Measurements from ENCODE around the gene HRAS. TPM values are rescaled to one million over a fixed set of nuclear protein-coding genes. Genes with fewer than 3 reads are reported as not detected.

HRAS gene
- total RNA-seq, 2 experiments from 2014 or later: 23.7 to 23.9 TPM

GRCh38 chr11:568306-569157, 33.2 kb upstream of the HRAS start:
- ChIA-PET POLR2A (interaction anchor here (1.1 to 3.1 kb wide), 10 partner anchors 9 to 361 kb away, joined by 3 to 21 read pairs (median 6); partner anchors contain the start of genes BET1L, DEAF1, IRF7 and LMNTD2), CTCF (interaction anchor here (0.9 to 1.8 kb wide), 3 partner anchors 9 to 14 kb away, joined by 3 to 9 read pairs (median 3); partner anchors contain the start of gene LMNTD2)
- Histone ChIP-seq H3K27me3 (ENCODE audit: control insufficient read depth in 1 of 2, insufficient read depth in 2 of 2, low read length in 2 of 2) (no peaks in the 10 kb centered on the region), H3K4me1 (ENCODE audit: insufficient read depth, low read length) (peaks cover 14% of the 10 kb centered on the region), H3K27ac (ENCODE audit: low read depth in 1 of 2, low read length in 2 of 2) (peak overlapping the region; percentile 17 to 69), H3K36me3 (ENCODE audit: insufficient read depth, low read length) (peaks cover 3% of the 10 kb centered on the region), H3K9me3 (ENCODE audit: control insufficient read depth in 1 of 2, insufficient read depth in 1 of 2, low read length in 2 of 2) (no peaks in the 10 kb centered on the region), H3K4me3 (ENCODE audit: low read length) (peak overlapping the region; percentile 70)
- peak overlapping the region; percentile 82 for H3K4me3 Mint-ChIP-seq
- H3K4me1 Mint-ChIP-seq (ENCODE audit: low read depth): peaks cover 4% of the 10 kb centered on the region
- no peak overlapping the region for H3K27ac Mint-ChIP-seq
- no peaks in the 10 kb centered on the region for H3K9me3 Mint-ChIP-seq
- intact Hi-C loops (cut with DNase I, micrococcal nuclease): loop anchor here (1.0 to 10.0 kb wide), 4 partner anchors 8 to 126 kb away; partner anchors contain the start of genes DEAF1 (in 1 of the 2), LMNTD2 (in 1 of the 2), RASSF7 (in 1 of the 2) and RNH1 (in 1 of the 2)
- peak; percentile 91 for ATAC-seq (ENCODE audit: poor library complexity)
- no peak for TF ChIP-seq CTCF (IDR thresholded peaks at IDR 0.05)
- H3K36me3 Mint-ChIP-seq (ENCODE audit: low read depth): peaks cover 2% of the 10 kb centered on the region
- H3K27me3 Mint-ChIP-seq: no peaks in the 10 kb centered on the region
- DNase-seq: peak; percentile 81 to 97 (median 90)

- Histone ChIP-seq H3K9me3 (ENCODE audit: control insufficient read depth in 1 of 2, insufficient read depth in 1 of 2, low read length in 2 of 2) (no peaks in the 10 kb centered on the region), H3K4me1 (ENCODE audit: insufficient read depth, low read length) (peaks cover 14% of the 10 kb centered on the region), H3K4me3 (ENCODE audit: low read length) (no peak overlapping the region), H3K36me3 (ENCODE audit: insufficient read depth, low read length) (peaks cover 8% of the 10 kb centered on the region), H3K27ac (ENCODE audit: low read depth in 1 of 2, low read length in 2 of 2) (no peak overlapping the region), H3K27me3 (ENCODE audit: control insufficient read depth in 1 of 2, insufficient read depth in 2 of 2, low read length in 2 of 2) (no peaks in the 10 kb centered on the region)
- Mint-ChIP-seq H3K4me3 (peak overlapping the region; percentile 83), H3K36me3 (ENCODE audit: low read depth) (peaks cover 4% of the 10 kb centered on the region), H3K27me3 (no peaks in the 10 kb centered on the region), H3K4me1 (ENCODE audit: low read depth) (peaks cover 4% of the 10 kb centered on the region), H3K9me3 (no peaks in the 10 kb centered on the region), H3K27ac (peak overlapping the region; percentile 75)
- intact Hi-C loops (cut with DNase I, micrococcal nuclease): loop anchor here (1.0 to 10.0 kb wide), 4 partner anchors 7 to 127 kb away; partner anchors contain the start of genes DEAF1 (in 1 of the 2), LMNTD2 (in 1 of the 2), RASSF7 (in 1 of the 2) and RNH1 (in 1 of the 2)
- POLR2A ChIA-PET: interaction anchor here (0.6 to 3.1 kb wide), 10 partner anchors 8 to 361 kb away, joined by 3 to 21 read pairs (median 7); partner anchors contain the start of genes BET1L, DEAF1, IRF7 and LMNTD2
- DNase-seq (peak in 2 of 14 experiments; percentile 49 to 66), ATAC-seq (ENCODE audit: poor library complexity) (peak; percentile 0)
- CTCF ChIA-PET: interaction anchor here (1.0 to 2.6 kb wide), 3 partner anchors 12 to 13 kb away, joined by 3 to 9 read pairs (median 7); no protein-coding TSS in a partner anchor
- TF ChIP-seq CTCF (IDR thresholded peaks at IDR 0.05): no peak
Observed at GRCh38 chr11:567629-568292, 32.4 kb upstream of the HRAS start.

Measured in CD4-positive, alpha-beta T cell (primary cell).